Measurements from ENCODE around the gene BPIFB3. TPM values are rescaled to one million over a fixed set of nuclear protein-coding genes. Genes with fewer than 3 reads are reported as not detected.

BPIFB3 gene
- total and polyA plus RNA-seq, 2 of the 13 experiments (the other 11 are each of a cell fraction or from before 2014, with no cell fraction given), result 0.09 TPM; not detected in 1

DNA sequence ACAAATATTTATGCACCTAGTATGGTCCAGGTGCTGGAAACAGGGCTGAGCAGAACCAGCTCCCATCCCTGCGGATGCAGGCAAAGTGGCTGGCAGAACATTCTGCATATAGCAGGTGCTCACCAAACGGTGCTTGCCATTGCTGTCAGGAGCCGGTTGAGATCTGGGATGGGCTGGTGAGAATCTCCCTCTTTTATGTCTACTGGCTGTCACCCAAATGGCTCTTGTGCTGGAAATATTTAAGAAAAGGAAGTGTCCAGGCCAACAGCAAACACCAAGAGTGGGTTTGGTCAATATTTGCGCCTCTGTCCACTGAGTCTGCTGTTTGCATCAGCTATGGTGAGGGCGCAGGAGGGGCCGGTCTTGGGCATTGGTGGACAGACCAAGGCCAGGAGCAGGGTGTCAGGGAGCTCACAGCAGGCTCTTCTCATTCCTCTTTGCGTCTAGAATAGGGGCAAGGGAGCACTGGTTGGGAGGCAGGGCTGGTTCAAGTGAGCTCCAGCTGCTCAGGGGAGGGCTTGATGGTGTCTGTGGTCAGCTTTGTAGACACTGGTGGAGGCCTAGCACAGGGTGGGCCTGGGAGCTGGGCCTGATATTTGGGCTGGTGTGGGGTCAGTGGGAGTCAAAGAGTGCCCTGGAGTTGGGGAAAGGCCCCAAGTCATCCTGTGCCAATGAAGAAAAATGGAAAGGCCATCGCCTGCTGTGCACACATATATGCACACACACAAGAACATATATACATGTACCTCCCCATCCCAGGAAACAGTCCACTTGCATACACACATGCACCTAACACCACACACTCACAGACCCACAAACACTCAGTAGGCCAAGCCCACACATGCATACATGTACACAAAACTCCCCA is 47.6 kb upstream of the BPIFB3 start (continued):
- TF ChIP-seq, protein P1, sequence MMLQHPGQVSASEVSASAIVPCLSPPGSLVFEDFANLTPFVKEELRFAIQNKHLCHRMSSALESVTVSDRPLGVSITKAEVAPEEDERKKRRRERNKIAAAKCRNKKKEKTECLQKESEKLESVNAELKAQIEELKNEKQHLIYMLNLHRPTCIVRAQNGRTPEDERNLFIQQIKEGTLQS (CRISPR knock-in tag; IDR thresholded peaks at IDR 0.05), result peak; percentile 32; the same call in 1 of the 2 replicates
- TF ChIP-seq GLI4 (CRISPR knock-in tag; IDR thresholded peaks at IDR 0.05; ENCODE audit: borderline replicate concordance) (peak; percentile 75; the same call in 1 of the 2 replicates), SAP130 (CRISPR knock-in tag; IDR thresholded peaks at IDR 0.05; ENCODE audit: low read depth) (peak; percentile 96), HOXA5 (CRISPR knock-in tag; IDR thresholded peaks at IDR 0.05) (peak; percentile 77; the same call in 1 of the 2 replicates), NFIB (CRISPR knock-in tag; IDR thresholded peaks at IDR 0.05; ENCODE audit: borderline replicate concordance) (no peak), TP53 (CRISPR knock-in tag; conservative IDR thresholded peaks at IDR 0.05) (no peak; the same call in 1 of the 2 replicates), GATA4 (IDR thresholded peaks at IDR 0.05; ENCODE audit: borderline replicate concordance, low read depth) (peak; percentile 54; the same call in 1 of the 2 replicates), HDAC1 (CRISPR knock-in tag; IDR thresholded peaks at IDR 0.05) (peak; percentile 95), SNRNP70 (IDR thresholded peaks at IDR 0.05; ENCODE audit: low read depth, low read length) (no peak), ZNF329 (CRISPR knock-in tag; IDR thresholded peaks at IDR 0.05; ENCODE audit: low read depth) (0 out of 2 replicates have a peak, but pooled peaks have one; percentile 19), MIER2 (CRISPR knock-in tag; IDR thresholded peaks at IDR 0.05) (no peak), ZNF891 (CRISPR knock-in tag; IDR thresholded peaks at IDR 0.05) (peak; percentile 66; the same call in 1 of the 2 replicates), AKAP8 (CRISPR knock-in tag; IDR thresholded peaks at IDR 0.05) (no peak; the same call in 1 of the 2 replicates), ZBTB20 (CRISPR knock-in tag; IDR thresholded peaks at IDR 0.05; ENCODE audit: borderline replicate concordance, low read depth) (peak; percentile 97; the same call in 1 of the 2 replicates), ZNF660 (CRISPR knock-in tag; IDR thresholded peaks at IDR 0.05; ENCODE audit: borderline replicate concordance, low read depth) (no peak), HMG20A (CRISPR knock-in tag; IDR thresholded peaks at IDR 0.05; ENCODE audit: borderline replicate concordance) (peak; percentile 96), ZFP41 (CRISPR knock-in tag; IDR thresholded peaks at IDR 0.05; ENCODE audit: borderline replicate concordance) (no peak), FOXO1 (CRISPR knock-in tag; IDR thresholded peaks at IDR 0.05) (peak; percentile 98), CBFB (CRISPR knock-in tag; IDR thresholded peaks at IDR 0.05) (peak; percentile 96), IKZF1 (IDR thresholded peaks at IDR 0.05) (no peak), GFI1 (CRISPR knock-in tag; IDR thresholded peaks at IDR 0.05; ENCODE audit: borderline replicate concordance) (peak; percentile 65; the same call in 1 of the 2 replicates)
- TF ChIP-seq, protein P2, sequence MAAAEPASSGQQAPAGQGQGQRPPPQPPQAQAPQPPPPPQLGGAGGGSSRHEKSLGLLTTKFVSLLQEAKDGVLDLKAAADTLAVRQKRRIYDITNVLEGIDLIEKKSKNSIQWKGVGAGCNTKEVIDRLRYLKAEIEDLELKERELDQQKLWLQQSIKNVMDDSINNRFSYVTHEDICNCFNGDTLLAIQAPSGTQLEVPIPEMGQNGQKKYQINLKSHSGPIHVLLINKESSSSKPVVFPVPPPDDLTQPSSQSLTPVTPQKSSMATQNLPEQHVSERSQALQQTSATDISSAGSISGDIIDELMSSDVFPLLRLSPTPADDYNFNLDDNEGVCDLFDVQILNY (CRISPR knock-in tag; conservative IDR thresholded peaks at IDR 0.05), result no peak
- TF ChIP-seq, protein P3, sequence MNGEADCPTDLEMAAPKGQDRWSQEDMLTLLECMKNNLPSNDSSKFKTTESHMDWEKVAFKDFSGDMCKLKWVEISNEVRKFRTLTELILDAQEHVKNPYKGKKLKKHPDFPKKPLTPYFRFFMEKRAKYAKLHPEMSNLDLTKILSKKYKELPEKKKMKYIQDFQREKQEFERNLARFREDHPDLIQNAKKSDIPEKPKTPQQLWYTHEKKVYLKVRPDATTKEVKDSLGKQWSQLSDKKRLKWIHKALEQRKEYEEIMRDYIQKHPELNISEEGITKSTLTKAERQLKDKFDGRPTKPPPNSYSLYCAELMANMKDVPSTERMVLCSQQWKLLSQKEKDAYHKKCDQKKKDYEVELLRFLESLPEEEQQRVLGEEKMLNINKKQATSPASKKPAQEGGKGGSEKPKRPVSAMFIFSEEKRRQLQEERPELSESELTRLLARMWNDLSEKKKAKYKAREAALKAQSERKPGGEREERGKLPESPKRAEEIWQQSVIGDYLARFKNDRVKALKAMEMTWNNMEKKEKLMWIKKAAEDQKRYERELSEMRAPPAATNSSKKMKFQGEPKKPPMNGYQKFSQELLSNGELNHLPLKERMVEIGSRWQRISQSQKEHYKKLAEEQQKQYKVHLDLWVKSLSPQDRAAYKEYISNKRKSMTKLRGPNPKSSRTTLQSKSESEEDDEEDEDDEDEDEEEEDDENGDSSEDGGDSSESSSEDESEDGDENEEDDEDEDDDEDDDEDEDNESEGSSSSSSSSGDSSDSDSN (CRISPR knock-in tag; IDR thresholded peaks at IDR 0.05), result peak; percentile 84
- TF ChIP-seq, protein P4, sequence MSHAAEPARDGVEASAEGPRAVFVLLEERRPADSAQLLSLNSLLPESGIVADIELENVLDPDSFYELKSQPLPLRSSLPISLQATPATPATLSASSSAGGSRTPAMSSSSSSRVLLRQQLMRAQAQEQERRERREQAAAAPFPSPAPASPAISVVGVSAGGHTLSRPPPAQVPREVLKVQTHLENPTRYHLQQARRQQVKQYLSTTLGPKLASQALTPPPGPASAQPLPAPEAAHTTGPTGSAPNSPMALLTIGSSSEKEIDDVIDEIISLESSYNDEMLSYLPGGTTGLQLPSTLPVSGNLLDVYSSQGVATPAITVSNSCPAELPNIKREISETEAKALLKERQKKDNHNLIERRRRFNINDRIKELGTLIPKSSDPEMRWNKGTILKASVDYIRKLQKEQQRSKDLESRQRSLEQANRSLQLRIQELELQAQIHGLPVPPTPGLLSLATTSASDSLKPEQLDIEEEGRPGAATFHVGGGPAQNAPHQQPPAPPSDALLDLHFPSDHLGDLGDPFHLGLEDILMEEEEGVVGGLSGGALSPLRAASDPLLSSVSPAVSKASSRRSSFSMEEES (CRISPR knock-in tag; IDR thresholded peaks at IDR 0.05), result peak; percentile 94
